Superior temporal gyrus (tissue), 1 donor: Measurements from ENCODE around the gene HHAT.

Source experiments
- DNase-seq: peaks from one replicate; pipeline ENCODE4 v3.0.0-alpha.2; 2016; ENCODE audit errors: extremely low spot score

HHAT gene

DNA sequence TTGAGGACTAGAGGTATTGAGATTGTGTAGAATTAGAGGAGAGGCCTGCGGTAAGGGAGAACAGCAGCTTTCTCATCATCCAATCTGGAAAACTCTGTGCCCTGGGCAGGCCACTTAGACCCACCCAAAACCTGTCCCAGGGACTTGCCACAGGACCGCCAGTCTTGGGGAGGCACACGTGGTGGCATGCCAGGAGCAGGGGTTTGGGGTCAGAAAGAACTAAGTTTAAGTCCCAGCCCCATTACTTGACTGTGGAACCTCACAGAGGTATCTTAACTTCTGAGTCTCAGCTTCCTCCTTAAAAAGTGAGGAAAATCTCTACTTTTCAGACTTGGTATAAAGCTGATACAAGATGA, 356.6 kb downstream of the HHAT start:
- DNase-seq, result no peak

DNA sequence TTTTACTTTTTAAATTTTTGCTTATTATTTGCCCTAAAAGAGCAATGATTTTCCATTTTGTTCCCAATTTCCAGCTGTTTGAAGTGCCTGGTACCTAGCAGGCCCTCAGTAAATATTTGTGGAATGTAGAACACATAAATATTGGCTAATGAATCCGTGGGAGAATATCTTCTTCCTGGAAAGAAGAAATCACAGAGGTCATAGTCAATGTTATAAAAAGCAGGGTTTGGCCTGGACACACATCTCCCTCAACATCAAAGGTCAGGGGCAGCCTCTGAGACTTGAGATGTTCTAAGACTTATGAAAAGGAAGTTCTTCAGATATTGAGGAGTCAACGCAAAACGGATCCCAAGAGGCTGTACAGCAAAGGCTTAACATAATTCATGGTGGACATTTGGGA, 358.1 kb downstream of the HHAT start:
- no peak for DNase-seq

DNA sequence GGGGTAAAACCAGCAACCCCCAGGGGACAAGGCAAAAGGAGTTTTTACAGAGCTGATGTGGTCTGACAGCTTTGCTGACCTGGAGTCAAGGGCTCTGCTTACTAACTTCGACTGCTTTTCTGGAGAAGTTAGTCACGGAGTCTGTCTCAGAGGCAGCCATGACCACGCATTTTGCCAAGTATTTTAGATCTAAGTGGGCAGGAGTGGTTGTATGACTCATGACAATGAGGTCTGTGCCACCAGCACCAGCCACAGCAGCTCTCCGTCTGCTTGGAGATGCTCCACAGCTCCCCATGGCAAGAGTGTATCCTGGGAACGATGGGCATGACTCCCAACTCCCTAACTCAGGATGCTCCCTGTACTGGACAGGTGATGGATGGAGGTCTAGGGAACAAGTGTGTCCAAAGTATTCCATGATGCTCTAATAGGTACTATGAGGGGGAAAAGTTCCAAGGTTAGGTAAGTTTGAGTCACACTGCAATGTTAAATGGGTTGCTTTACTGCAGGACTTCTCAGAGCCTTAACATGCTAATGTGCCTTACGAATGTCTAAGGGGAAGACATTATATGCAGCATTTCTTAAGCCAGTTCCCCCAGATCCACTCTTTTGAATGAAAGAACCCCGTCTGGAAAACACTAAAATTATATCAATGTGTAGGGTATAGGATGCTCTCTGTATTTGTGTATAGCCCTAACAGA, 359.0 kb downstream of the HHAT start:
- DNase-seq, result peak; percentile 55

DNA sequence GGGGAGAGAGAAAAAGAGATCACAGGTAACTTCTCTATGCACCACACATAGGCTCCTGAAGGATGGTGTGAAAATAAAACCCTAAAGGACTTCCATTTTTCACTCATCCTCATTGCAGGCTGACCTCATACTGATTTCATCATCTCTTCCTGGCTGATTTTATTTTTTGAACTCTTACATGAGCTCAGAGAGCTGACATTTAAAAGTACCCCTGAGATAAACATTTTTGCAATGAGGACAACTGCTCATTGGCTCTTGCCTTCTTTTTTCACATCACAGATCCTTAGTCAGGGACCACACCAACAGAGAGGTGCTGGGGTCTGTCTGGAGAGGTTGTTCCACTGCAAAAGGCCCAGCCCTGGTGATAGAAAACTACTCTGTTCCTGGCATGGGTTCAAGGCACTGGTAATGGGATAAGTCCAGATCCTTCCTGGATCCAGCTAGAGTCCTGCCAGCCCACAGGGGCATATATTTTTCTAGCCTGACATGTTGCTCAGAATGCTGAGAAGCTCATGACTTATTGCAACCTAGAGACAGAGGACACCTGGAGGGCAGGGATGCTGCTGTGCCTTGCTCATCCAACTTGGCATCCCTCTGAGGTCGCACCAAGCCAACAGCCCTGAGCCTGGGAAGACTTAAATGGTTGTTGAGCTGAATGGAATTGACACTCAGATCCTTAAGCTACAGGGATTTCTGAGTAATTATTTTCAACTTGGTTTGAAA, 360.0 kb downstream of the HHAT start:
- DNase-seq, result no peak

DNA sequence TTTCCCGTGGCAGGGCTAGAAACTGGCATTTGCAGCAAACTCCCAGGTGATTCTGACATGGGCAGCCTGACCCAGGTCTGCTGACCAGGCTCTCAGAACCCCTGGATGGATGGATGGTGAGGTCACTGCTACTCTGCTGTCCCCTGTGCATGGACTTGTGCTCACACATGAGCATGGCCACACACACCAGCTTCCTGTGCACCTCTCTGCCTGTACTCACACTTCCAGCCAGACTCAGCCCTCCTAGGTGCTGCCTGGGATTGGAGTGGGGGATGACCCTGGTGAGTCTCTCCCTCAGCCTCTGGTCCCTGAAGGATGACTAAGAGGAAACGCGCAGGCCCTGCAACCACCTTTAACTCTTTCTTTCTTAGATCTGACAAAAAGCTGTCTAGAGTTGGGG, 361.1 kb downstream of the HHAT start:
- no peak for DNase-seq

DNA sequence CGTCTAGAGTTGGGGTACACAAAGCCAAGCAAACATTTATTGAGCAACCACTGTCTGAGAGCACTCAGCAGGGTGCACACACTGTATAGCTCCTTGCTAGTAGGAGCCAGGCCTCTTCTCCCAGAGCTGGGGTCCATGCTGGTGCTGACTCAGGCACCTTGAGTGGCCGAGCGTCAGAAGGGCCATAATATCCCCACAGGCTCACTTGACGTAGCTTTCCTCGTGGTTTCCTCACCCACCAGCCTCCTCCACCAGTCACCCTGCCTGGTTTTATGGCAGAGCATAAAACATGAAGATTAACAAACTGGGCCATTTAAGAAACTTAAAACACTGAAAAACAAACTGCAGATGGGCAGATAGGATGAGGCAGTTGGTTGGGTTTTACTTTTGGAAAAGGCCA, 361.5 kb downstream of the HHAT start:
- DNase-seq, result no peak

DNA sequence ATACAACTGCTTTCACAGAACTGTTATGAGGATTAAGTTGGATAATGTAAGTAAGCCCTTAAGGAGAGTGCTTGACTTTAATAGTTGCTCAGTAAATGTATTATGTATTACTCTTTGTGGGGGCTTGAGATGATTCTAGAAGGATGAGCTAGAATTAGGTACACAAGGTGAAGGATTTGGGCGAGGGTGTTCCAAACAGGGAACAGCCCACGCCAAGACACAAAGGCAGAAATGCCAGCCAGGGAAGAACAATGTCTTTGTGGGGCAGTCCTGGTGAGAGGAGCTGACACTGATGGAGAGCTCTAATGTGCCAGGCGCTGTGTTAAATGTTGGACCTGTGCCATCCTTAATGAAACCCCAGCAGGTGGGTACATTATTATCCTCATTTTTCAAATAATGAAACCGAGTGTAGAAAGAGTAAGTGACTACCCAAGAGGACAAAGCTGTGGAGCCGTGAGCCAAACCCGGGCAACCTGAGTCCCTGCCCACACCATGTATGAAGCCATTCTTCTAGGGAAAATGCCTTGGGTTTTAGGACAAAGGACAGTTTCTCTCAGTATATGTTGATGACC, 362.4 kb downstream of the HHAT start:
- DNase-seq, result no peak

DNA sequence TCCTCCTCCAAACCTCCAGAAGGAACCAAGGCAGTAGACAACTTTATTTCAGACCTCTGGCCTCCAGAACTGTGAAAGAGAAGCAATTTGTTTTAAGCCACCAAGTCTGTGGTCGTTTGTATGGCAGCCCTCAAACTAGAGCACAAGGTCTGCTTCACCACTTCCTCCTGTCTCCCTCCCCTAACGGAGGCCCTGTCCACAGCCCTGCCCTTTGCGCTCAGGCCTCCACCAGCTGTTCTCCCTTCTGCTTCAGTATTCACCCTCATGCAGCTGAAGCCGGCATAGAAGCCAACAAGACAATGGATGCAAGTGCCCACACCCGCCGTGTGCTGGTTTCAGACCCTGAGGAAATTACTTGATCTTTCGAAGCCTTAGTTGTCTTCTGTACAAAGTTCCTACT, 364.1 kb downstream of the HHAT start:
- no peak for DNase-seq

DNA sequence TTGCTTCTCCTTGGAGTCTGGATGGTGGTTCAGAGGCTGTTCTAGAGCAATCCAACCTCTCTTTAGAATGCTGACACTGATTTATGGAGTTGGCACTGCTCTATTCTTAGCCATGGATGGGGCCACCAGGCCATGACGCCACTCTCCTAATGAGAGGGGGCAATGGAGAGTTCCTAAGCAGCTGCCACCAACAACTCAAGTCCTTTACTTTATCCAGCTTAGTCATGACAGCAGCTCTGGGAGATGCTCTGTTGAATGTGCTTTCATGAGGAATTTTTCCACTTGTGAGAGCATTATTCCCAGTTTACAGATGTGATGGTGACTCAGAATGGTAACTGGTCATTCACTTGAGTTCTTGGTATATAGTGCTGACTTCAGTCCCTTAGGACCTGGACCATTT, 366.3 kb downstream of the HHAT start:
- no peak for DNase-seq

DNA sequence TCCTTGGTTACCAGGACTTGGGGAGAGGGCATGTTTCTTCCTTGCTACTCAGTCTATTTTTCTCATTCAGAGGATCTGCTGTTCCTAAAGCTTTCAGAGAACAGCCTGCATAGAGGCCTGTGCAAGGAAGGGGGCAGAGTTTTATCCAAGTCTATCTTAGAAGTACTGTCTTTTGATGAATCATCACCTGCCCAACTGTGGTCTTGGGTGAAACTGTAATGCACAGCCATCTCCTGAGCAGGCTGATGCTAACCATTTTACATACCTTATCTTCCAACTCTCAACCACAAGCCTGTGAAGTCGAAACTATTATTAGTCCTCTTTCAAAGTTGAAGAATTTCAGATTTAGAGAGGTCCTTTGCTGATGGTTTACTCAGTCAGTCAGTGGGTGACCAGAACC, 368.0 kb downstream of the HHAT start:
- no peak for DNase-seq

DNA sequence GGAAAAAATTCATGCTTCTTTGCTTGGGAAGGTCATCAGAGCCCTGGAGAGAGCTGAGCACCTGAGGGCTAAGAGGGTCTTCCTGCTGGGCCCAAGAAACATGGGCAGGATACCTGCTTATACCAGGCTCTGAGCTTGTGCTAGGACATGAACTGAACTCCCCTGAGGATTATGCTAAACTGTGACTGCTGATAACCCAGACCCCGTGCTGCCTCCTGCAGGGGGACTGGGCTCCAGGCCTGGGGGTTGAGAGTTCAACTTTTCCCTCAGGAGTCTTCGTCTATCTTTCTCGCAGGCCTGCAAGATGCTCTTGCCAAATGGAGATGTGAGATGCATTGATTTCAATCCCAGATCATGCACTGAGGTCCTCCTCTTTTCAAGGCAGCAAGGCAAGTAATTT, 368.5 kb downstream of the HHAT start:
- DNase-seq, result no peak

DNA sequence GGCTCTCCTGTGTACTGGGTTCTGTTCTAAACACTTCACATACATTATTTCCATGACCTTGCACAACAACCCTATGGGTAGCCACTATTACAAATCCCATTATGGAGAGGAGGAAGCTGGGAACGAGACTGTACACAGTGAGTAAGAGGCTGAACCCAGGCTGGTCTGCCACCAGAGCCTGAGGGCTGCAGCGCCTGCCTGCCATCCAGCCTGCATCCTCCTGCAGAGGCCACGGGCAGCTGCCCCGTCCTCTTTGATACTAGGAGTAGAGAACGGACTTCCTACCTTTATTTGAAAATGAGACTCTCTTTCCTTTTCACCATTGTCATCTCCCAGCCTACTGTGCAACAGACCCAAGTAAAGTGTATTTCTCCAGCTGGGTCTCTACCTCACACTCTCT, 370.0 kb downstream of the HHAT start:
- no peak for DNase-seq

DNA sequence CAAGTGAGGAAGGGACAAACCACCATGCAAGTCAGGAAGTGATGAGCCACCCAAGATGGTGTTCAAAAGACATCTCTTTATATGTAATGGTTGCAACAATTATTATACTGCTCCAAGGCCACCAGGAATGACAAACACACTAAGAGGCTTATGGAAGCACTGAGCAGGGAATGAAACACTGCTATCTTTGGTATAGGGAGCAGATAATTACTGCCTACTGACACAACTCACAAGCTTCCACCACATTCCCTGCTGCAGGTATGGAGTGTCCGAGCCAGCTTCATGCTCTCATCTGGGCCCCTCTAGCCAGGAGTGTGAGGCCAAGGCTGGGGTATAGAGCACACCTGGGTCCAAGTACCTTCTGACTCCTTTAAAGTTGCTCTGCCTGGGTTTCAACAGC, 371.4 kb downstream of the HHAT start:
- DNase-seq, result no peak

DNA sequence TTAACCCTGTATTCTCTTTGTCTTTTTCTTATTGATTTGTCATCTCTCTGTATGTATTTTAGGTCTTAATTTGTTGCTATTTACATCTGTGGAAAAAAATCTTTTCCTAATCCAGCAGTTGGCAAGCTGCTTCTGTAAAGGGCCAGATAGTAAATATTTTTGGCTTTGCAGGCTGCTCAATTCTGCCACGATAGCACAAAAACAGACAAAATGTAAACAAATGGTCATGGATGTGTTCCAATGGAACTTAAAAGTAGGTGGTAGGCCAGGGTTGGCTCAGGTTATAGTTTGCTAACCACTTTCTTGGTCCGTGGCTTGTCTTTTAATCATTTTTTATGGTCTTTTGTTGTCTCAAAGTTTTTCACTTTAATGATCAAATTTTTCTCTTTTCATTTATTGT, 371.8 kb downstream of the HHAT start:
- no peak for DNase-seq

DNA sequence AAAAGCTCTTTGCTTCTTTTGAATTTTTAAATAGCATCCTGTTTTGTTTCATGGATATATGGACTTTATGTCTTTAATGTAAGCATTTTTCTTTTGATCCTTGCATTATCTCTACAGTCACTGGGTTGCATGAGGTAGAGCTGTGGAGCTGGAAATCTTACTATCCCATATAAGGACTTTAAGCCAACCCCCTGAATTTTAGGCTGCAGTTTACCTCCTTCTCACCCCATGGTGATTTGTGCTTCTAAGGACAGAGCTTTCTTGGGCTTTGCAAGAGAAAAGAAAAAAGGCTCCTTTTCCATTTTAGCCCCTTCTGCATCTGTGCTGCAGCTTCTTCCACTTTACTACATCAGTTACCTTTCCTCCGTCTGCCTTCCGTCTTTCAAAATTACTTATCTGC, 373.8 kb downstream of the HHAT start:
- no peak for DNase-seq

DNA sequence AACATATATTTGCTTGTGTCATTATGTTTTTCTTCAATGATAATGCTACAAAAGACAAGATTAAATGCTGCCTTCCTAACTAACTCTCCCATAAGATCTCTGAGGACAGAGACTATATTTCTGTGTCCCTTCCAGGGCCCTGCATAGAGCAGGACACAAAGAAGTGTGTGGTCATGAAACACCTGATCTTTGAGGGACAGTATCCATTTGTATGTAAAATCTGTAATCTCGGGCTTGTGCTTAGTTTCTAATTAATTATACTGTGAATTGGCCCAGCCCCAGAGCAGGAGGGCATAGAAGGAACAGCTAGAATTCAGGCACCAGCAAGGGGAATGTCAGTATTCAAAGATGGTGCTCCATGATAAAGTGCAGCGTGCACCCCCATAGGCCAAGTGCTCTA, 374.9 kb downstream of the HHAT start:
- no peak for DNase-seq

DNA sequence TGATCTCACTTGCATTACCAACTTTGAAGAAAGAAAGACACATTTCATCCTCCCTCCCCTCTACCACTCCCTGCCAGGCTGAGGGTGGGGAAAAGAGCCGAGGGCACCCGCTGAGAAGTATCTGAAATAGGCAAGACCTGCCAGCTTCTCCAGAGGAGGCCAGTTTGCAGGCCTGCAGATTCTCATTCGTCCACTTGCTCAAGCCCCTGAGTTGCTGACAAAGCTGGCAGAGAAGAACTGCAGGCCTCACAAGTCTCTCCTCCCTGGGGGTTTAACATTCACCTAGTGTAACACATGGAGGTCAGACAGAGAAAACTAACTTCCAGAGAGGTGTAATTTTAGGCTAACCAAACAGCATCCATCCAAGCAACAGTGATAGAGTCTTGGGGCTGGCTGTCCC, 376.4 kb downstream of the HHAT start:
- DNase-seq, result no peak

DNA sequence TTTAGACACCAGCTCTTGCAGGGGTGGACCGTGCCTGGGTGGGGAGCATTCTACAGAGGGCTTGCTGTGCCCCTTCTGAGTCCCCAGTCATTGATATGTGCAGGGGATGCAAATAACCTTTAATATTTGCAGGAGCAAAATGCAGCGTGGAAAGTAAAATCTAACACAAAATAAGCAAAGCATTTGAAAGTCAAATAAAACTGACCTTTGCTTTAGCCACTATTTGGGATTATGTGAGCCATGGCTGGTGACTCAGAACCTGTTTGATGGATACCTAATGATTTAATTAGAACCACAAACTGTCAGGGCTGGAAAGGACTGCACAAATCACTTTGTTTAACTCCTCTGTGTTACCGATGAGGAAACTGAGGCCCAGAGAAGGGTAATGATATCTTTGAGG, 377.5 kb downstream of the HHAT start:
- DNase-seq, result no peak

DNA sequence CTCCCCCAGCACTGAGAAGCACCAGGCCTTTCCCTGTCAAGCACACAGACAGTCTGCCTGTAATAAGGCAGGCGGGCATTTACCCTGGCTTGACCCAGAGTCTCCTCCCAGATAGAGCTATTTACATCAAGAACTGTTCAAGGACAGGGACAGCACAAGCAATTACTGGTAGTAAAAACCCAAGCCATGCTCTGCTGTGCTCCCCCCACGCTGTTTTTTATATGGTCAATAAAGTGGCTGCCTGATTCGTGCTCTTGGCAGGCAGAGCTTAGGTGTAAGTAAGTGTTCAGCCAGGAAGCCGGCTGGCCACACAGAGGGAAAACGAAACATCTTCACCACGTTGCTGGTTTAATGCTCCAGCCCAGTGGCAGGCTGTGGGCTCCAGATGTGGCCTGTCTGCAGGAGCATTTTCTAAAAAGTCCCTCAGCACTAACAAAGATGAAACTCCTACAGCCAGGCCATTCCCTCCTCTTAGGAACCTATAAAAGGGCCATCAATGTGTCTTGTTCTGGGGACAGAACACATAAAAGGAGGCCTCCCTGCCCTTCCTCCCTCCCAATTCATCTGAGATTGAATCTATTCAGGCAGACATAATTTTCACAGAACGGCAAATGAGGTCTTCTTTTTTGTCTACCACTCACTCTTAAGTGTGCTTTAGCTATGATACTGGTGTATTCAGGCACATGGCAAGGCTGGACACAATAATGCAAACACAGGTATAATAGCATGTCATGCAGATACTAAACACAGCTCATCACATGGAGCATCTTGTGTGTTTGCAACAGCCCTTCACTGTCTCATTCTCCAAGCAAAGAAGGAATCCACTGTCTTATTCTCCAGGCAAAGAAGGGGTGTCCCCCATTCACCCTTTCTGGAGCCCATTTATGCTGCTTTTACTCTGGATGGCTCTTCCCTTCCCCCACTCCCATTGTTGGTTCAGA, 378.9 kb downstream of the HHAT start:
- no peak for DNase-seq

DNA sequence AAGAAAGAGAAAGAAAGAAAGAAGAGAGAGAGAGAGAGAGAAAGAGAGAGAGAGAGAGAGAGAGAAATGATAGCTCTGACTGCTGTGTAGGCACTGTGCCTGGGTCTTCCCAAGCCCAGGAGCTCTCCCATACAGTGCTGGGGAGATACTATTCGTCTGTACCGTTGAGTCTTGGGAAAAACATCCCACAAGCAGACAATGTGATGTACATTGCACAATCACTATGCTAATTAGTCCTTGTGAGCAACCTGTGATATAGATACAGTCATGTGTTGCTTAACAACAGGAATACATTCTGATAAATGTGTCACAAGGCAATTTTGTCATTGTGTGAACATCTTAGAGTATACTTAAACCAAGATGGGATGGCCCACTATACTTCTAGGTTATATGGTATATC, 381.0 kb downstream of the HHAT start:
- peak; percentile 44 for DNase-seq

DNA sequence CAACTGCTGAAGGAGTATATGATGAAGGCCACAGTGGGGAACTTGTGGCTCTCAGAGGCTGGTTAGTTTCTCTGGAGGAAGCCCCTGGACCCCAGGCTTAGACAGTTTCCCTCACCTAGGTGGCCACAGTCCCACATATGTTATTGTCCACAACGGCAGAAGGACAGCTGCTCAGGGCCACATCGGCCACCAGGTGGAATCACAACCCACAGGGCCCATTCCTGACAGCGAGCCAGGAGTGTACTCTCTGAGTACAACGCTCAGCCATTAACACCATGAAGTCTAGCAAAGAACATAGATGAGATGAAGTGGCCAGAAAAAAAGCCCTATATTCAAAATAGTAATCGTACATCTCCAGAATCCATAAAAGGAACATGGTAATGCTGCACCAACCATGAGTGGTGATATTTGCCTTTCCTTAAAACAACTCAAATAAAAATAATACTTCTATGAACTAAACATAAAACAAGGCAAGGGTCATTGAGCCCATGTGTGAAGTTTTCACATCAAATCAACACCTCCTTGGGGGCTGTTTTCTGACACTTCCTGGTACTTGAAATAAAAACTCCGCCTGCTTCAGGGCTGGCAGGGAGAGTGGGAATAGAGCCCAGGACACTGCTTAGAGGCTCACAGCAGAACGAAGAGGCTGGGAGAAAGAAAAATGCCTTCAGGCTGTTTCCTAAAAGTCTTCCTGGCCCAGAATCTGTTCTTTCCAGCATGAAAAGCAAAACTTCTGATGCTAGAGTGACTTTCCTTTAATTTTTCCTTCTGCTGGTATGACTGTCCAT, 383.3 kb downstream of the HHAT start:
- no peak for DNase-seq

DNA sequence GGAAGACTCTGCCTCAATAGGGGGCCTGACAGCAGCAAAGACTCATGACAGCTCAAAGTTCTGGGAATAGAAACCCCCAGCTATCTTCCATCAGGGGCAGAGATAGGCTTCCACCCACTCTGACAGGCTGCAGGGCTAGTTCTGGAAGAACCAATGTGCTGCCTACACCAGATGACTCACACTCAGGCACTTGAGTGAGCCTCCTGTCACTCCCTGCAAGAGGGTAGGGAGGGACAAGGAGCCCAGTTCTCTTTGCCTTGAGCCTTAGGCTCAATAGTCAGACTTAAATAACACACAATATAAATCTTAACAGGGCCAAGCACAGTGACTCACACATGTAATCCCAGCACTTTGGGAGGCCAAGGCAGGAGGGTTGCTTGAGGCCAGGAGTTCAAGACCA, 386.4 kb downstream of the HHAT start:
- DNase-seq, result peak; percentile 49
